Stimulated activated memory B cell treated with anti-CD40 and anti-IgM and Interleukin-4, amounts not matched to agents 10 μg/mL and 1 μg/mL and 100 μg/mL, for 72 hours (primary cell): ENCODE data around the gene PRR20G.
"Not testable (repeated sequence)": the region's sequence is repeated elsewhere in the genome, so short reads cannot be mapped to it uniquely, and the experiment has no call there.

ENCODE experiments used
- ATAC-seq: fragments of 150-1000 bp; cut with Tn5 transposase; 2 replicates; pipeline ENCODE4 v1.10.0; 2021
- H3K27ac Mint-ChIP-seq: one replicate; pipeline ENCODE4 v1.8.0; 2022; ENCODE audit warnings: mild to moderate bottlenecking, mixed read lengths
- H3K27me3 Mint-ChIP-seq: one replicate; pipeline ENCODE4 v1.8.0; 2022; ENCODE audit warnings: mixed read lengths
- H3K36me3 Mint-ChIP-seq: one replicate; pipeline ENCODE4 v1.8.0; 2022; ENCODE audit warnings: mixed read lengths
- H3K4me1 Mint-ChIP-seq: one replicate; pipeline ENCODE4 v1.8.0; 2022; ENCODE audit warnings: mixed read lengths
- H3K4me3 Mint-ChIP-seq: one replicate; pipeline ENCODE4 v1.8.0; 2022; ENCODE audit warnings: mild to moderate bottlenecking, moderate library complexity, mixed read lengths
- H3K9me3 Mint-ChIP-seq: one replicate; pipeline ENCODE4 v1.8.0; 2022; ENCODE audit warnings: mixed read lengths

The PRR20G gene

DNA sequence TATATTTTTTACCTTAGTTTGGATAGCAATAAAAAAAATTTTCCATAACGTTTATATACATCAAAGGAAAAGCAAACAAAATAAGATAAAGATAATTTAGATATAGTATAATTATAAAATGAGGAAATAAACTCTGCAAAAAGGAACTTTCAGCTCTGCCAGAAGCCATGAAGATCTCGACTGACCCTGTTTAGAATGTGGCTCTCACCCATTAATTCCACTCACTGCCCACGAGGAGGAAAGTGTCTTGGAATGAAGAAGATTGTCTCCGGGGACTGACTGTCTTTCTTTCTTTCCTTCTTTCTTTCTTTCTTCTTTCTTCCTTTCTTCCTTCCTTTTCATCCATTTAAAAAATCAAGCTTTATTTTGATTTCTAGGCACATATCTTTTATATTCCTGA, 20.1 kb upstream of the PRR20G start:
- Mint-ChIP-seq H3K4me1 (no peaks in the 10 kb centered on the region), H3K27me3 (peaks cover 44% of the 10 kb centered on the region), H3K27ac (no peak overlapping the region), H3K9me3 (peaks cover 5% of the 10 kb centered on the region), H3K36me3 (no peaks in the 10 kb centered on the region), H3K4me3 (no peak overlapping the region)
- ATAC-seq, result no peak

DNA sequence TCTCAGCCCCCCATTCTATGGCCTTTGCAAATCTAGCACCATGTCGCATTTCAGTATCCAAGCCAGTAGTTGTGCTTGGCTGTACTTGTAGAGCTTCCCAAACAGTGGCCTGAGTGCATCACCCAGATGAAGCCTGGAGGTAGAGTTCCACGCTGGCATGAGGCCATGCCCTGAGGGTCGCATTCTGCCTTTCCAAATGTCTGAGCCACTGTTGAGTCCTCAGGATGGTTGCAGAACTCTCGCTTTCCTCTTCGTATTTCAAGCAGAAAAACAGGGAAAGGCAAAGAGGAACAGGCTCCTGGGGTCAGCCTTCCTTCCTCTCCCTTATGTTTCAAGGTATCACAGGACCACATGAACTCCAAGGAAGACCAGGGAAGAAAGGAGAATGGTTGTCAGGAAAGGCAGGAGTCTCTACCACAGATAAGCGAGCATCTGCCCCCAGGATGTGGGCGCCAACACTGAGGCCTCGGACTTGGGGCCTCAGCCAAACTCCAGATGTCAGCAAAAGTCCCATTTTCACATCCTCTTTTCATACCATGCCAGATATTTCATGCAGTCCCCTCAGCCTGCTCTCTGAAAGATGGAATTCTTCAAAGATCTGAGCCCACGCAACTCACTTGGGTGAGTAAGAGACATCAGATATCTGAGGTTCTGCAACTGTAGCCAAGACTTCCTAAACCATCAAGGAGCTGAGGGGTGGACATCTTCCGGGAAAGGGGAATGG, 19.4 kb upstream of the PRR20G start:
- ATAC-seq, result no peak
- H3K27me3 Mint-ChIP-seq, result peaks cover 44% of the 10 kb centered on the region
- H3K36me3 Mint-ChIP-seq, result no peaks in the 10 kb centered on the region
- no peak overlapping the region for H3K27ac Mint-ChIP-seq
- no peaks in the 10 kb centered on the region for H3K4me1 Mint-ChIP-seq
- H3K4me3 Mint-ChIP-seq, result no peak overlapping the region
- H3K9me3 Mint-ChIP-seq, result peaks cover 5% of the 10 kb centered on the region

- H3K9me3 Mint-ChIP-seq, result peaks cover 5% of the 10 kb centered on the region
- H3K27ac Mint-ChIP-seq, result no peak overlapping the region
- no peak overlapping the region for H3K4me3 Mint-ChIP-seq
- H3K4me1 Mint-ChIP-seq, result no peaks in the 10 kb centered on the region
- ATAC-seq, result no peak
- H3K36me3 Mint-ChIP-seq, result no peaks in the 10 kb centered on the region
- H3K27me3 Mint-ChIP-seq, result peaks cover 44% of the 10 kb centered on the region
Measured at GRCh38 chr3:127306361-127307111, 18.7 kb upstream of the PRR20G start.

- Mint-ChIP-seq H3K4me1 (no peaks in the 10 kb centered on the region), H3K4me3 (no peak overlapping the region), H3K36me3 (no peaks in the 10 kb centered on the region), H3K9me3 (peaks cover 5% of the 10 kb centered on the region), H3K27ac (no peak overlapping the region), H3K27me3 (peaks cover 44% of the 10 kb centered on the region)
- ATAC-seq, result no peak
Measured at GRCh38 chr3:127305499-127306060, 17.7 kb upstream of the PRR20G start.

GRCh38 chr3:127304121-127304744, 16.4 kb upstream of the PRR20G start:
- peak; percentile 57 for ATAC-seq
- Mint-ChIP-seq H3K4me1 (no peaks in the 10 kb centered on the region), H3K36me3 (no peaks in the 10 kb centered on the region), H3K27ac (no peak overlapping the region), H3K4me3 (no peak overlapping the region), H3K9me3 (peaks cover 5% of the 10 kb centered on the region), H3K27me3 (peaks cover 44% of the 10 kb centered on the region)

DNA sequence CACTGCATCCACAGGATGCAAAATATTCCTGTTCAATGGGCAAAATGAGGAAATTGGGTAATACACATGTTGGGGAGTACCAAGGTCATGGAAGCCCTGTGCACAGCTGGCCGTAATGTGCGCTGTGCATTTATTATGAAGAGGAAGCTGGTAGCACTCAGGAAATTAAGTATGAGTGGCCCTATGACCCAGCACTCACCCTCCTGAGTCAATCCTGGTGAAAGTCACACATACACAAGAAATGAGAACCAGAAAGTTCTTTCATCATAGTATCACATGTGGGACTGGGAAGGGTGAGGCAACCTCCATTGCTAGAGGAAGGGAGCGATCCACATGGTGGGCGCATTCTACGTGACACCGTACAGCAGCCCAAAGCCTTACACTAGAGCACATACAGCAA, 11.4 kb upstream of the PRR20G start:
- ATAC-seq, result no peak
- Mint-ChIP-seq H3K4me3 (no peak overlapping the region), H3K9me3 (no peaks in the 10 kb centered on the region), H3K27ac (no peak overlapping the region), H3K4me1 (no peaks in the 10 kb centered on the region), H3K27me3 (peaks cover 3% of the 10 kb centered on the region), H3K36me3 (no peaks in the 10 kb centered on the region)

DNA sequence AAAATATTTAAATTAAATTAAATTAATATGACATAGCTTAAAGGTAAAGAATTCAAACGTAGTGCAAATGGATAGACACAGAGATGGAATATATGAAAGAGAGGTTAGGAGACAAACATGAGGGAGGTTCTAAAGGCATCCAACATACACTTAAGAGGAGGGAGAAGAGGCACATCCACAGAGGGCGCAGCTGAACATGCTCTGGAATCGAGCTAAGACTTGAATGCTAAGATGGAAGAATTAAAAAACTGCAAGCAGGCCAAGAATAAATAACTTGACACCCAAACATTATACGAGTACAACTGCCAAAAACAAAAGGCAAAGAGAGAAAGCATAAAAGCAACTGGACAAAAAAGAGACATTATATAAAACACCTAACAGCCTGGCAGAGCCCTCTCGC, 9.1 kb upstream of the PRR20G start:
- no peak for ATAC-seq
- no peaks in the 10 kb centered on the region for H3K4me1 Mint-ChIP-seq
- no peaks in the 10 kb centered on the region for H3K27me3 Mint-ChIP-seq
- no peaks in the 10 kb centered on the region for H3K36me3 Mint-ChIP-seq
- no peak overlapping the region for H3K27ac Mint-ChIP-seq
- peaks cover under 1% of the 10 kb centered on the region for H3K9me3 Mint-ChIP-seq
- no peak overlapping the region for H3K4me3 Mint-ChIP-seq

GRCh38 chr3:127296166-127296565, 8.3 kb upstream of the PRR20G start:
- no peak for ATAC-seq
- Mint-ChIP-seq H3K27me3 (no peaks in the 10 kb centered on the region), H3K4me3 (no peak overlapping the region), H3K36me3 (no peaks in the 10 kb centered on the region), H3K9me3 (peaks cover 5% of the 10 kb centered on the region), H3K27ac (no peak overlapping the region), H3K4me1 (no peaks in the 10 kb centered on the region)

DNA sequence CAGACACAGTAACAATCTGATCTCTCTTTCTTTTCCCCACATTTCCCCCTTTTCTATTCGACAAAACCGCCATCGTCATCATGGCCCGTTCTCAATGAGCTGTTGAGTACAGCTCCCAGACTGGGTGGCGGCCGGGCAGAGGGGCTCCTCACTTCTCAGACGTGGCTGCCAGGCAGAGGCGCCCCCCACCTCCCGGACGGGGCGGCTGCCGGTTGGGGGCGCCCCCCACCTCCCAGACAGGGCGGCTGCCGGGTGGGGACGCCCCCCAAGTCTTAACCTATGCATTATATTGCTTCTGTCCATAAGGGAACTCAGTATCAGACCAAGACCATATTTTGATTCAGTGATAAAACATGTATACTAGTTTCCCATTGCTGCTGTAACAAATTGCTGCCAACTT, 5.8 kb upstream of the PRR20G start:
- H3K27me3 Mint-ChIP-seq, H3K4me3 Mint-ChIP-seq, H3K36me3 Mint-ChIP-seq: not testable (repeated sequence)

DNA sequence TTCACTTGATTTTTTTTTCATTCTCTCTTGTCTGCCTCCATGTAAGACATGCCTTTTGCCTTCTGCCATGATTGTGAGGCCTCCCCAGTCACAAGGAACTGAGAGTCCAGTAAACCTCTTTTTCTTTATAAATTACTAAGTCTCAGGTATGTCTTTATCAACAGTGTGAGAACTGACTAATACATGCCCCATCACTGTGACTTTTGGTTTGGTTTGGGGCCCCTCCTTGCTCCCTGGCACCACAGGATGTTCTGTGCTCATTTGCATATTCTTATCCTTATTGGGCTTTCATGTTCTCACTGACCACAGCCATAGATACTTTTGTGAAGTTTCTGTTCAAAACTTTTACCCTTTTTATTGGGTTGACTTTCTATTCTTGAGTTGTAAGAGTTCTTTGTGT, 3.8 kb upstream of the PRR20G start:
- Mint-ChIP-seq H3K27ac (no peak overlapping the region), H3K4me1 (peaks cover under 1% of the 10 kb centered on the region), H3K36me3 (no peaks in the 10 kb centered on the region), H3K4me3 (no peak overlapping the region), H3K9me3 (peaks cover 18% of the 10 kb centered on the region), H3K27me3 (no peaks in the 10 kb centered on the region)
- ATAC-seq, result no peak

More for the DNA sequence above, 5.8 kb upstream of the PRR20G start:
- H3K27ac Mint-ChIP-seq, H3K4me1 Mint-ChIP-seq, H3K9me3 Mint-ChIP-seq, ATAC-seq: not testable (repeated sequence)

GRCh38 chr3:127291114-127291513, 3.3 kb upstream of the PRR20G start:
- ATAC-seq, result no peak
- H3K27ac Mint-ChIP-seq, result no peak overlapping the region
- H3K4me3 Mint-ChIP-seq, result no peak overlapping the region
- H3K27me3 Mint-ChIP-seq, result no peaks in the 10 kb centered on the region
- peaks cover 21% of the 10 kb centered on the region for H3K9me3 Mint-ChIP-seq
- H3K36me3 Mint-ChIP-seq, result no peaks in the 10 kb centered on the region
- H3K4me1 Mint-ChIP-seq, result peaks cover 5% of the 10 kb centered on the region

- no peak overlapping the region for H3K27ac Mint-ChIP-seq
- no peak overlapping the region for H3K4me3 Mint-ChIP-seq
- no peaks in the 10 kb centered on the region for H3K27me3 Mint-ChIP-seq
- peaks cover 5% of the 10 kb centered on the region for H3K4me1 Mint-ChIP-seq
- H3K36me3 Mint-ChIP-seq, result no peaks in the 10 kb centered on the region
- peaks cover 21% of the 10 kb centered on the region for H3K9me3 Mint-ChIP-seq
- ATAC-seq, result no peak
Measured at GRCh38 chr3:127289706-127290575, 2.1 kb upstream of the PRR20G start.

DNA sequence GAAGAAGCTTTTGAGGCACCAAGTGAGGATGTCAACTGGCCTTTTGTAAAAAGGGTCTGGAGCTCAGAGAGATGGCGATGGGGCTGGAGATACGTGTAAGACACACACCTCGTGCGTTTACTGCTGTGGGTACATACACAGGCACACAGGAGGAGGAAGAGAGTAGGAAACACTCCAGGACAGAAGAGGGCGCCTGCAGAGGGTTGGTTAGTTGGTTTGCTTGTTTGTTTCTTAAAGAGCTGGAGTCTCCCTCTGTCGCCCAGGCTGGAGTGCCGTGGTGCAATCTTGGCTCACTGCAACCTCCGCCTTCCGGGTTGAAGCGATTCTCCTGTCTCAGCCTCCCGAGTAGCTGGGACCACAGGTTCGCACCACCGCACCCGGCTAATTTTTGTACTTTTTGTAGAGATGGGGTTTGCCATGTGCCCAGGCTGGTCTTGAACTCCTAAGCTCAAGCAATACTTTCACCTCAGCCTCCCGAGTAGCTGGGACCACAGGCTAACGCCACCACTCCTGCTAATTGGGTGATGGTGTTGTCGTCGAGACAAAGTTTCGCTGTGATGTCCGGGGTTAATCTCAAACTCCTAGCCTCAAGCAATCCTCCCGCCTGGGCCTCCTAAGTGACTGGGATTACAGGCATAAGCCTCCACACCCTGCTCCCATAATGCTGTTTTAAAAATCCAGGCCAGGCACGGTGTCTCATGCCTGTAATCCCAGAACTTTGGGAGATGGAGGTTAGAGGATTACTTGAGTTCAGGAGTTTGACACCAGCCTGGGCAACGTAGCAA, 1.3 kb upstream of the PRR20G start:
- H3K27me3 Mint-ChIP-seq, result no peaks in the 10 kb centered on the region
- no peak for ATAC-seq
- peaks cover 21% of the 10 kb centered on the region for H3K9me3 Mint-ChIP-seq
- H3K27ac Mint-ChIP-seq, result no peak overlapping the region
- H3K4me1 Mint-ChIP-seq, result peaks cover 5% of the 10 kb centered on the region
- no peaks in the 10 kb centered on the region for H3K36me3 Mint-ChIP-seq
- H3K4me3 Mint-ChIP-seq, result no peak overlapping the region

GRCh38 chr3:127288343-127288742, 497 bp upstream of the PRR20G start:
- H3K4me3 Mint-ChIP-seq, result no peak overlapping the region
- H3K4me1 Mint-ChIP-seq, result peaks cover 5% of the 10 kb centered on the region
- no peak for ATAC-seq

More at GRCh38 chr3:127288343-127288742, 497 bp upstream of the PRR20G start:
- peaks cover 5% of the 10 kb centered on the region for H3K27me3 Mint-ChIP-seq
- peaks cover 21% of the 10 kb centered on the region for H3K9me3 Mint-ChIP-seq
- no peaks in the 10 kb centered on the region for H3K36me3 Mint-ChIP-seq
- H3K27ac Mint-ChIP-seq, result no peak overlapping the region
